Fibroblast of villous mesenchyme (primary cell): ENCODE results near the gene P4HB. TPM values are rescaled to one million over a fixed set of nuclear protein-coding genes. Genes with fewer than 3 reads are reported as not detected.
A peak's percentile ranks its signal among the peaks of the same experiment; 100 is the strongest.

Source experiments
- DNase-seq: peaks from one replicate; pipeline ENCODE4 v3.0.0-alpha.2; 2010; ENCODE audit warnings: low read depth
- H3K4me3 ChIP-seq: 2 replicates; pipeline ENCODE4 v1.5.1; 2011; ENCODE audit warnings: low read depth, mild to moderate bottlenecking, low read length
- CTCF ChIP-seq: IDR thresholded peaks from 2 replicates; pipeline ENCODE4 v1.5.1; 2012; ENCODE audit warnings: low read depth, mild to moderate bottlenecking, low read length; ENCODE audit not compliant: insufficient read depth
- total RNA-seq: library from RNA; depleted of rRNA; stranded (reverse); fragments of >200 nt; gene quantifications from 2 replicates; pipeline ENCODE4 v1.2.3, GENCODE V29; 2012

The P4HB gene
- total RNA-seq, 1 donor, result 735 TPM

- no peak for DNase-seq
- no peak for TF ChIP-seq CTCF
- no peak overlapping the region for H3K4me3 ChIP-seq
Observed at GRCh38 chr17:81809556-81809998, 50.8 kb downstream of the P4HB start.

GRCh38 chr17:81808778-81809555 lies 51.4 kb downstream of the P4HB start:
- no peak for DNase-seq
- no peak overlapping the region for H3K4me3 ChIP-seq
- TF ChIP-seq CTCF, result peak; percentile 18

- no peak for TF ChIP-seq CTCF
- H3K4me3 ChIP-seq, result no peak overlapping the region
- DNase-seq, result no peak
Observed at GRCh38 chr17:81807839-81808238, 52.5 kb downstream of the P4HB start.

- no peak for TF ChIP-seq CTCF
Observed at GRCh38 chr17:81807210-81807719, 53.1 kb downstream of the P4HB start.

GRCh38 chr17:81806461-81807209 lies 53.7 kb downstream of the P4HB start:
- no peak for DNase-seq
- no peak for TF ChIP-seq CTCF

More at GRCh38 chr17:81807210-81807719, 53.1 kb downstream of the P4HB start:
- H3K4me3 ChIP-seq, result no peak overlapping the region
- no peak for DNase-seq

GRCh38 chr17:81805707-81806460 lies 54.5 kb downstream of the P4HB start:
- no peak for TF ChIP-seq CTCF
- DNase-seq, result no peak
- H3K4me3 ChIP-seq, result no peak overlapping the region

More at GRCh38 chr17:81806461-81807209, 53.7 kb downstream of the P4HB start:
- H3K4me3 ChIP-seq, result no peak overlapping the region
